ENCODE results near the gene STX16. TPM values are rescaled to one million over a fixed set of nuclear protein-coding genes. Genes with fewer than 3 reads are reported as not detected.

The STX16 gene
- total RNA-seq, 1 donor from 2014 or later, result 44.9 TPM

- DNase-seq (ENCODE audit: low spot score), result no peak
Measured at GRCh38 chr20:58651946-58652605, 993 bp downstream of the STX16 start.

GRCh38 chr20:58652606-58653294 is 1.7 kb downstream of the STX16 start:
- DNase-seq (ENCODE audit: low spot score), result no peak

GRCh38 chr20:58654337-58654736 is 3.3 kb downstream of the STX16 start:
- no peak for DNase-seq (ENCODE audit: low spot score)

GRCh38 chr20:58655328-58656107 is 4.4 kb downstream of the STX16 start:
- DNase-seq (ENCODE audit: low spot score), result no peak

GRCh38 chr20:58656831-58657230 is 5.7 kb downstream of the STX16 start:
- DNase-seq (ENCODE audit: low spot score), result no peak

GRCh38 chr20:58657262-58657661 is 6.2 kb downstream of the STX16 start:
- DNase-seq (ENCODE audit: low spot score), result no peak

GRCh38 chr20:58657986-58658385 is 6.9 kb downstream of the STX16 start:
- no peak for DNase-seq (ENCODE audit: low spot score)

GRCh38 chr20:58658760-58659159 is 7.7 kb downstream of the STX16 start:
- no peak for DNase-seq (ENCODE audit: low spot score)

- DNase-seq (ENCODE audit: low spot score), result no peak
Measured at GRCh38 chr20:58659841-58660240, 8.8 kb downstream of the STX16 start.

- no peak for DNase-seq (ENCODE audit: low spot score)
Measured at GRCh38 chr20:58660855-58661597, 9.9 kb downstream of the STX16 start.

GRCh38 chr20:58661598-58662473 is 10.8 kb downstream of the STX16 start:
- no peak for DNase-seq (ENCODE audit: low spot score)

- no peak for DNase-seq (ENCODE audit: low spot score)
Measured at GRCh38 chr20:58664331-58664730, 13.2 kb downstream of the STX16 start.

- no peak for DNase-seq (ENCODE audit: low spot score)
Measured at GRCh38 chr20:58664883-58665282, 13.8 kb downstream of the STX16 start.

GRCh38 chr20:58665606-58666005 is 14.5 kb downstream of the STX16 start:
- DNase-seq (ENCODE audit: low spot score), result no peak

GRCh38 chr20:58666702-58667101 is 15.6 kb downstream of the STX16 start:
- no peak for DNase-seq (ENCODE audit: low spot score)

- no peak for DNase-seq (ENCODE audit: low spot score)
Measured at GRCh38 chr20:58667975-58668374, 16.9 kb downstream of the STX16 start.

- DNase-seq (ENCODE audit: low spot score), result no peak
Measured at GRCh38 chr20:58668901-58669286, 17.8 kb downstream of the STX16 start.

GRCh38 chr20:58669287-58670006 is 18.4 kb downstream of the STX16 start:
- no peak for DNase-seq (ENCODE audit: low spot score)

- no peak for DNase-seq (ENCODE audit: low spot score)
Measured at GRCh38 chr20:58670102-58670501, 19.0 kb downstream of the STX16 start.

GRCh38 chr20:58670659-58671058 is 19.6 kb downstream of the STX16 start:
- DNase-seq (ENCODE audit: low spot score), result no peak

Data from mesenteric fat pad (tissue), 1 donor.